ENCODE data around the gene TM9SF2.
"Not testable (repeated sequence)": the region's sequence is repeated elsewhere in the genome, so short reads cannot be mapped to it uniquely, and the experiment has no call there.

The TM9SF2 gene

DNA sequence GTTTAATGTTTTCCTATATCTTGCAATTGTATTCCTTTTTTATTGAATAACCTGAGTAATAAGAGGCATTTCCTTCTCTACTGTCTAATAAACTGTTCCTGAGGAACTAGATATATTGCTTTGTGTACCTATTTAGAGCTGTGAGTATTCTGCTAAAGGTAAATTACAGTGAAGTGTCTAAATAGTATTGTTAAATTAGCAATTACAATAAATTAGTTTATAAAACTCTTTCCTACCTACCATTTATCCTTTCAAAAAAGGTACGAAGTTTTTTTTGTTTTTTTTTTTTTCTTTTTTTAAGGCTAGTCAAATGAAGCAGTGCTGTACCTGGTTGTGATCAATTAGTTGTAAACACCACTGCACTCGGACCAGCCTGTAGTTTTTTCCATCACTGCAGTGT, 34.8 kb downstream of the TM9SF2 start:
- no peak for DNase-seq (ENCODE audit: low read depth)

DNA sequence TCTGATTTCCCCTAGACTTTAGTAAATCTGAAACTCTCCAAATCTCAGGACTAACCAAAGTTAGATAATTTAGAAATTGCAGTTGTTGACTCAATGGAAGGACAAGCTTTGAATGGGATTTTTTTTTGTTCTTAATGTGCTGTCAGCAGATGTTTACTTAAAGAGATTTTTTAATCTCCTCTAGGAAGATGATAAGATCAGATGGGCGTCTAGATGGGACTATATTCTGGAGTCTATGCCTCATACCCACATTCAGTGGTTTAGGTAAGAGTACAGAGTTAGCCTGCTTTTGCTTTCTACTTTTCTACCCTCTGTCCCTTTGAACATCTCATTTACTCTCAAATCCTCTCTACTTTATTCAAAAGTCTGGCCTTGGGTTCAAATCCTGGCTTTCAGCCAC, 39.3 kb downstream of the TM9SF2 start:
- DNase-seq (ENCODE audit: low read depth) = no peak

DNA sequence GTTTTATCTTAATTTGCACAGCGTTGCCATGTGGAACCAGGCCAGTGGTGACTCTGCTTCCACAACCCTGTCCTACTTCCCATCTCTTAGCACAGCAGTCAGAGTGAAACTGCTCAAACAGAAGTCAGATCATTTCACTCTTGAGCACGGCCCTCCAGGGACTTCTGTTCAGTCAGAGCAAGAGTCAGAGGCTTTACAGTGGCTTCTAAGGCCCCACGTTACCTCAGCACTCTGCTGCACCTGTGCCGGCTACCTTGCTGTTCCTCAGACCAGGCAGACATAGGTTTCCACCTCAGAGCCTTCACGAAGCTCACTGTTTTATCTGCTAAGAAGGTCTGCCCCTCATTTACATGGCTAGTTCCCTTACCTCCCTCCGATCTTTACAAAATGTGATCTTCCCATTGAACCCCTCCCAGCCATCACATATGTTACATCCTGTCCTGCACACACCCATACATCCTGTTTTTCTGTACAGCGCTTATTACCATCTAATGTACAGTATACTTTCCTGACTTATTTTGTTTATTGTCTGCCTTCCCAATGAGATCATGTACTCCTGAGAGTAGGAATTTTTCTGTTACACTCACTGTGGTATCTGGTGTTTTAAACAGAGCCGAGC, 41.6 kb downstream of the TM9SF2 start:
- DNase-seq (ENCODE audit: low read depth) = no peak

DNA sequence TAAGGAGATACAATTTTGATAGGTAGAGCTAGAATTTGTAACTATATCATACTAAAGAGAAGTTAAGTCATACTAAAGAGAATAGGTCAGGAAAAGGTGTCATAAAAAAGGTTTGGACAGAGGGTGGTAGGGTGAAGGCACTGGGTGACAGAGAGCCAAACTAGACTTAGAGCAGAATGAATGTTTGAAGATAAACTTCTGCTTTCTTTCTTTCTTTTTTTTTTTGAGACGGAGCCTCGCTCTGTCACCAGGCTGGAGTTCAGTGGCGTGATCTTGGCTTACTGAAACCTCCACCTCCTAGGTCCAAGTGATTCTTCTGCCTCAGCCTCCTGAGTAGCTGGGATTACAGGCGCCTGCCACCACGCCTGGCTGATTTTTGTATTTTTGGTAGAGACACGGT, 44.1 kb downstream of the TM9SF2 start:
- DNase-seq (ENCODE audit: low read depth) = no peak

DNA sequence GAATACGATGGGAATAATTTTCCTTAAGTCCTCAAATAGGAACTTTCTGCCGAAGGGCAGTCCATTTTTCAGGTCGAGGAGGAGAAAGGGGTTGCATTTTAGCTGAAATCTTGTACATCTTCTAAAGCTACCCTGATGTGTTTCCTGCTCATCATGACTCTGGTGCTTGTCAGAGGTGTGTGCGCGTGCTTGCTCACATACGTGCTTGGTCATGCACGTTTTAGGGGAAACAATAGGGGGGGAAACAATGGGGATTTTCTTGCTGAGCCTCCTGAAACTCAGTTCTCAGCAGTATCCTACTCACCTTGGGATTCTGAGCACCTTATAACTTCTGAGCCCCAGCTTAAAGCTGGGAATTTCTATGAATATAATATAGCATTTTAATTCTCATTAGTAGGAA, 44.7 kb downstream of the TM9SF2 start:
- no peak for DNase-seq (ENCODE audit: low read depth)

DNA sequence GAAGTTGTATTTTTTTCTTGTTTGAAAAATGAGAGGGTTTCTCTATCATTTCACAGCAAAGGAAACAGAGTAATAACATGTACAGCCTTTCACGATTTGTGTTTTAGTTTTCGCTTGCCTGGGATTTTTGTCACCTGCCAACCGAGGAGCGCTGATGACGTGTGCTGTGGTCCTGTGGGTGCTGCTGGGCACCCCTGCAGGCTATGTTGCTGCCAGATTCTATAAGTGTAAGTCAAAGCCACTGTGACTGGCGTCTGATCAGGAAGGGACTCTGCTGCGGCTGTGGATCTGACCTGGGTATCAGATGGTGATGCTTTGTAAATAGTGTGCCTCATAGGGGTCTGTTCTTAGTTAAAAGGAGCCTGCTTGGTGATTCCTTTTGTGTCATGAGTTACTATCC, 45.6 kb downstream of the TM9SF2 start:
- no peak for DNase-seq (ENCODE audit: low read depth)

DNA sequence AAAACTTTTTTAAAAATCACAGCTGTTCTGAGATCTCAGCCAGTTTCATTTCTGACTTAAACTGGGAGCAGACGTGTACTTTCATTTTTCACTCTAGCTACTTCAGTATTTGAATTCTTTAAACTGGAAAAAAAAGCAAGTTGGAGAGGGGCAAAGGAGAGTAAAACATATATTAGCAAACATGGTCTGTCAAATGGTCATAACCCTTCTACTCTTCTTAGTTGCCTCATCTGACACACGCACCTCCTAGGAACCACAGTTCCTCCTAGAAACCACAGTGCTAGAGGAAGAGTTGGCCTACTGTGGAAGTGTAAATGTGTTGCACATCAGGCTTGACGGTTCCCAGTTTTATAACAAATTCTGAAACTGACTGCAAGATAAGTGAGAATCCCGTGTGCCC, 47.2 kb downstream of the TM9SF2 start:
- DNase-seq (ENCODE audit: low read depth) = no peak

DNA sequence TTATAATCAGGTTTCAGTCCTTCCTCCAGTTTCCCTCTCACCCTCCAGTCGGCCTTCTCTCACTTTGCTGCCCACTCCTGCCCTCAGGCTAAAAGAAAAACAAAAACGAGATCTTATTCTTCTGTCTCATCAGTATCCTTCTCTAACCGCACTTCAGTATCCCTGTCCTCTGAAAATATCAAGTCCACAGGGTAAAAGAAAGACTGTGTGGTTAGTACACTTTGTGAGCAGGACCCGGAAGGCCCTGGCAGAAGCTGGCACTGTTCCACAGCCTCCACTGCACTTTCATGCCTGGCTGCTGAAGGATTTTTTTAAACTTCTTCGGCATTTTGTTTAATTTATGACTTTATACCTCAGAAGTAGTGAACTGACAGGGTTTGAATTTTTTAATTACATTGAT, 51.8 kb downstream of the TM9SF2 start:
- no peak for DNase-seq (ENCODE audit: low read depth)

DNA sequence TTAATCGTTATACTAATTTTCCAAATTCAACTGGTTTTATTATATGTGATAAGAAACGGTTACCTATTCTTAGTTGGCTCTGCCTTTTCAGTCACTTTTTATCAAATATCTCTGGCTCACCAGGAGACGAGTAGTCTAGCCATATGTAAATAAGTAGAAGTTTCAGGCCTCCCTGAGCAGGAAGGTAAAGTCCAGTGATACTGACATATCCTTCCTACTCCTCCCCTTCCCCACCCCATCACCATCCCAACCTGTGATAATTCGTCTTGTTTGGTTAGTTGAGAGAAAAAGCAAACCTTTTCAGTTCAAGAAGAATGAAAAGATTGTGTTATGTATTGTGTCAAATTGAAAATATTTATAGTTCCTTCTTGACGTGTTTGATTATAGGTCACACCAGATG, 53.9 kb downstream of the TM9SF2 start:
- DNase-seq (ENCODE audit: low read depth) = no peak

DNA sequence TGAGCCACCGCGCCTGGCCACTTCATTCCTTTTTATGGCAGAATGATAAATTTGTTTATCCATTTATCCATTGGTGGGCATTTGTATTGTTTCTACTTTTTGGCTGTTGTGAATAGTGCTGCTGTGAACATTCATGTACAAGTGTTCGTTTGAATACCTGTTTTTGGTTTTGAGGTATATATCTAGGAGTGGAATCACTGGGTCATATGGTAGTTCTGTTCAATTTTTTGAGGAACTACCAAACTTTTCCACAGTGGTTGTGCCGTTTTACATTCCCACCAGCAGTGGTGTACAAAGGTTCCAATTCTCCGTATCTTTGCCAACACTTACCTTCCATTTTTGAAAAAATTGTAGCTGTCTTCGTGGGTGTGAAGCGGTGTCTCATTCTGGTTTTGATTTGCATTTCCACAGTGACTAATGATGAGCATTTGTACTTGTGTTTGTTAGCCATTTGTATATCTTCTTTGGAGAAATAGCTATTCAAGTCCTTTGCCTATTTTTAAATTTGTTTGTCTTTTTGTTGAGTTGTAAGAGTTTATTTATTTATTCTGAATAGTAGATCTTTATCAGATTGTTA, 55.7 kb downstream of the TM9SF2 start:
- DNase-seq (ENCODE audit: low read depth) = no peak

DNA sequence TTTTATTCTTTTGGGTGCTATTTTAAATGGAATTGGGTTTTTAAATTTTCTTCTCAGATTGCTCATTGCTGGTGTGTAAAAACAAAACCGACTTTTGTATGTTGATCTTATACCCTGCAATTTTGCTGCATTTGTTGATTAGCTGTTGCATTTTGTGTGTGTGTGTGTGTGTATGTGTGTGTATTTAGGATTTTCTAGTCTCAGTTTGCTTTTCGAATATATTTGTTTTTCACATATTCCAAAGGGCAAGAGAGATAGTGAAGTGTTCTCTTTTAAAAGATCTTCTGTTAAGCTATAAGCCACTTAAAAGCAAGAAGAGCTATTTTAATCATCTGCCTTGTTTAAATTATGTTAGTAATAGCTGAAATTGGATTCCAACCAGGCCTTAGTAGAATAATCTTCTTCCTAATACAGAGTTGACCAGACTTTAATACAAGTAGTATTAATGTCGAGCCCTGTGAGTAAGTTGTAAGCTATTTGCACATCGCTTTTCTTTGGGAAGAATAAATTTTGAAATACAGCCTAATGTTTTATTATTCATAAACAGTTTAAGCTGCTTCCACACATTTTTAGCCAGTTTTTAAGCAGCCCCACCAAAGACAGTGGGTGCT, 57.4 kb downstream of the TM9SF2 start:
- DNase-seq (ENCODE audit: low read depth) = no peak

DNA sequence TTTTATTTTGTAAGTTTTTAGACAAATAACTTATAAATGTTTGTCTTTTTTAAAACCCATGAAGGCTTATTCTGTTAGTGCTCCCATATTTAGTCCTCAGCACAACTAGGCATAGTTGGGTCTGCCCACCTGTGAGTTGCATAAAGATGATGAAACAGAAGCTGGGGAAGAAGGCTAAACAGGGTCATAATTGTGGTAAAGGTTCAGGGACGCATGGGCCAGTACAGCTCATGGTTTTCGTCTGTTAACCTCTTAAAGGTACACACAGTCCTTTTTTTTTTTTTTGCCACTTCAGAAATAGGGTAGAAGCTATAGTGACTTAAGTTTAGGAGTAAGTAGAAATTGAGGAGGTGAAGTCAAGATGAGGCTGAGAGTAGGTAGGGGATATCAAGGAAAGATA, 58.3 kb downstream of the TM9SF2 start:
- no peak for DNase-seq (ENCODE audit: low read depth)

DNA sequence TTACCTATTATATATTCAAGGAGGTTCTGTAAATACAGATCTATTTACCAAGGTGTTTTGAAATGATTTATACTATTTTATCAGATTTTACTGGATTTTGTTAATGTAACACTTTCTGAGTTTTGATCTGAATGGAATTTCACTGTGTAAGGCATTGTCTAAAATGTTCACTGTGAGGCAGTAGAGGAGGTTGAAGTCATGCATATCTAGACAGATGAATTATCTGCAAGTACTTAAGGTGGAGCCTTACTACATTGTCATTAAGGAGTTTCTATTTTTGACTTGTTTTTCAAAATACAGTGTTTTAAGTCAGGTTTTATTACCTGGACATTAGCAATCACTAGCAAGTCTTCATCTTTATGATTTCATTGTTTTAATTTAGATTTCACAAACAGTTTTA, 62.1 kb downstream of the TM9SF2 start:
- no peak for DNase-seq (ENCODE audit: low read depth)

DNA sequence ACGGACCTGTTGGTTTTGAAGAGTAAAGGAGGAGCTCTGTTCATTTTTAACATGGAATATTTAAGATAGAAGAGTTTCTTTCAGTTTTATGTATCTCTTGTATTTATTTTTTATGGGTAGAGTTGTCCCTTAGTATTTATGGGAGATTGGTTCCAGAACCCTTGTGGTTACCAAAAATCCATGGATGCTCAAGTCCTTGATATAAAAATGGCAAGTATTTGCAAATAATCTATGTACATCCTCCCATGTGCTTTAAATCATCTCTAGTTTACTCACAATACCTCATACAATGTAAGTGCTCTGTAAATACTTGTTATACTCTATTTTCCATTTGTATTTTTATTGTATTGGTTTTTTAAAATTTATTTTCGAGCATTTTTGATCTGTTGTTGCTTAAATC, 63.1 kb downstream of the TM9SF2 start:
- no peak for DNase-seq (ENCODE audit: low read depth)

DNA sequence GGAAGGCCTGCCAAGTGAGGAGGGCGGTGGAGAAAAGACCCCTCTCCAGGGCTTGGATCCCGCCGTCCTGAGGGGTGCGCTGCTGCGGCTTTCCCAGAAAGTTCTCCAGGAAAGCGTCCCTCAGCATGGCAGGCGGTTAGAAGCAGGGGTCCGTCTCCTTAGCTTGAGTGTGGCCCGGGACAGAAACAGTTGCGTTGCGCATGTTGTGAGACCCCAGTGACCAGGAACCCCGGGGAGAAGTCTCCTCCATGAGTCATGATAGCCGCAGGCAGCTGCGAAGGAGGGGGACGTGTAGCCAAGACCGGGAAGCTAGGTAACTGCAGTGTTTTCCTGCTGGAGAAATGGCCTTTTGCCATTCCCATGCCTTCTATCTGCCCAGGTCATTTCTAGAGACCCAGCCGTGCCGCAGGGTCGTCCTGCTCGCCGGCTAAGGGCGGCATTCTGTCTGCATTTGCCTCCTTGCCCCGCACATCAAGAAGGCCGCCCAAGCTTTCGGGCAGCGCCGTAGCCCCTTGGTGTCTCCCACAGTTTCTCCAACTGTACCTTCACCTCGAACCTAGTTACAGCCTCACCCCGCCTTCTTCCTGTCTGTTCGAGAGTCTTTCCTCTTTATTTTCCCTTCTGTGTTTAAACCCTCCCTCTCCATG, 64.3 kb downstream of the TM9SF2 start:
- DNase-seq (ENCODE audit: low read depth) = no peak

DNA sequence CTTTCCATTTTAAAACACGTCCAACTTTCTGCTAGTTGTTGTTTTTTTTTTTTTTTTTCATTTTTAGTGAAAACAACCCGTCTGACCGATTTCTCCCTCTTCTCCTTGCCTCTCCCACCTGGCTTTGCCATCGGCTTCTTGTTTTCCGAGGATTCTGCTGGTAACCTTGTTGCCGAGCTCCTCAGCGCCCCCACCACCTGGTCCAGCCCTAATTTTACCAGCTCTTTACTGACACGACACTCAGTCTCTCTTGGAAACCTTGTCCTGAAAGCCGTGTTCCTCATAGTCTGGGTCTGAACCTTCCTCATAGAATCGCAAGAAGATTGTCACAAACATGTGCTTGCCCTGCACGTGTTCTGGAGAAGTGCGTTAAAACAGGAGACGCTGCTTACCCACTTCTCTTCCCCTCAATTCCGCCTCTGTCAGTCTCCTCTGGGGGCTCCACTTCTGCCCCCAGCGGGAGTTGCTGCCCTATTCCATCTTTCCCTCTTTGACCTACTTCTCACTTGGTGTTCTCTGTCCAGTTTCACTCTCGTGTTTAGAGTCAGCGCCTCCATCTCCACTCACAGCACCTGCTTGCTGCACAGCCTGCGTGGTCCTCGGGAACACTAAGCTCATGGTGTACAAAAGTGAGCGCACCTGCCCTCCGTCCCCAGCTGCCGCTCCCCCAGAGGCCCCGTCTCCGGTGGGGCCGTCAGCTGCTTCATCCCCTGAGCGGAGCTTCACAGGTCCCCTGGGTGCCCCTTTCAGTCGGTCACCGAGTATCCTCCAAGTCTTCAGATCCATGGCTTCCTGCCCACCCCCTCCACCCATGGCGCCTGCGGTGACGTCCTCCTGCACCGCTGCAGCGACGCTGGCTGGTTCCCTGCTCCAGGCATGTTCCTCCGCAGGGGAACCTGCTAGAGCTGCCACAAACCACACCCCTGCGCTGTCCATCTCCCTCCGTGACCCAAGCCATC, 65.1 kb downstream of the TM9SF2 start:
- no peak for DNase-seq (ENCODE audit: low read depth)

DNA sequence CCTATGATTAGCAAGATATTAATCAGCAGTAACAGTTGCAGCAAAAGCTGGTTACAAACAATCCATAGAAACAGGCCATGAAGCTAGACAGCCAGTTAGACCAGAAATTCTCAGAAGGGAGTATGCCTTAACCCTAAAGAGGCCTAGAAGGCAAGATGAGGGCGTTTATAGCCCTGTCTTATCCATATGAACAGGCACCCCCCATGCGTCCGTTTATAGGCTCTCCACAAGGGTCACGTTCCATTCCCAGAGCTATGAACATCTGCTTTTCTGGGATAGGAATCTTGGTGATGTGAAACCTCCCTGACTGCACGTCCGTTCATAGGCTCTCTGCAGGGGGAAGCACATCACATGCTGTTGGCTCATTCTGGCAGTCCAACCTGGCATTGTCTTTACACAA, 67.6 kb downstream of the TM9SF2 start:
- not testable (repeated sequence) for DNase-seq (ENCODE audit: low read depth)

DNA sequence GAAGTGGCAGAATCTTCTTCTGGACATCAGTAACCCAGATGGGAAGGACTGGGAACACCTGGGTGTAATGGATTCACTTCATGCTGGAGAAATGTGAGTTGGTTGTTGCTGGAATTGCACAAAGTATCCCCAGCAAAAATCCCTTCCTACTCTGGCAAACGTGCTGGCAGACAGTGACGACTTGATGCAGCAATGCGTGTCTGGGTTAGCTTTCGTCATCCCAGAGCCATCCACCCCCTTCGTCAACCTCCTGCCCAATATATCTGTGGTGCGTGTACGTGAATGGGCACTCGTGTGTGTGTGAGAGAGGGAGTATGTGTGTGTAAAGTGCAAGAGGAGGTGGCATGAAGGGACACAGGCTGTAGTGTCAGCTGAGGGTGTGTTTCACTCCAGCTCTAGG, 70.9 kb downstream of the TM9SF2 start:
- no peak for DNase-seq (ENCODE audit: low read depth)

DNA sequence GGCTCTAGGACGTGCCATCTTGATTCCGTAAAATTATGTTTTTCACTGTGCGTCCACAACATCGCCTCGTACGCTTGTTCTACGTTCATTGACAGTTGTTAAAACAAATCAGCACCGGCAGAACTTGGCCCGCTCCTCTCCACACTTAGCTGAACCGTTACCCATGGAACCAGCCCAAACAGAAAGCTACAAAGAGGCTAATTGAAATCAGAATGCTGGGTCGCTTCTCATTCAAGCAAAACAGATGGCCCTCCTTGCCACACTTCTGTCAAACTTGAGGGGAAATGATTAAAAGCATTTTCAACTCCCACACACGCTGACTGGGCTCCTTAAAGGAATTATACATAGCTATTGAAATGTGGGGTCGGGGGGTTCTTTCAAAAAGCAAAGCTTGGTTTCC, 71.6 kb downstream of the TM9SF2 start:
- no peak for DNase-seq (ENCODE audit: low read depth)

DNA sequence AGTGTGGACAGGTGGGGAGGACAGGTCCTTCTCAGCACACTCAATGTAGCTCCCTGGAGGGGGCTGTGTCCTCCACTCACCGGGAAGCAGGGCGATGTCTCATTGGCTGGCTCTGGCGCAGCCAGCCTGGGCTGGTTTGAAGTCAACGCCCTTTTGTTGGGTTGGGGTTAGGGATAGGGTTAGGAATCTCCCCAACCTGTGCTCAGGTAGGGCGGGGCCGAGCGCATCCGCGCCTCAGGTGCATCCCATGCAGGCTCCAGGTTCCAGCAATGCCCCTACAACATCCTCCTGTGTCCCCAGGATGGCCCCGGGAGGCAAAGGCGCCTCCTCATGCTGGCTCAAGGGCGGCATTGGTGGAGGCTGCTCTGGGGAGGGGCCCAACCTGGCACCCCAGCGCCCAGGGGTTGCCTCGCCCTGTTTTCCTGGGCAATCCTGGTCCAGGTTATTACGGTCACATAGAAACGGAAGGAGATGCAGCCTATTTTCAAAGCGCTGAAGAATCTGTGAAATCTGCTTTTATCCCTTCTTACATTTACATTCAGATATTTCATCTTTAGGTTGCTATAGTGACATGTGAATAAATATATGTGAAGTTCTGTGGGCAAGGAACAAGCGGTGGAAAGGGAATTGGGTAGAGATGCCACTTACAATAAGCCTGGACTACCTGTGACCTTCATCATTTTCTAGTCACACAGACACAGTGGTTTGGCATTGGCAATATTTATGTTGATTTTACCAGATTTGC, 74.3 kb downstream of the TM9SF2 start:
- no peak for DNase-seq (ENCODE audit: low read depth)

Data from activated gamma-delta T cell treated with anti-CD3 and anti-CD28 coated beads, Interleukin-2, amount 50 U/mL, for 16 hours (primary cell).